Effector memory CD8-positive, alpha-beta T cell (primary cell): ENCODE data around the gene ELK3.

Experiments used
- ATAC-seq: fragments of 150-1000 bp; cut with Tn5 transposase; replicated peaks from 2 replicates; pipeline ENCODE4 v1.10.0; 2021; ENCODE audit warnings: mild to moderate bottlenecking, moderate library complexity
- DNase-seq, 3 experiments: peaks; one replicate each; pipeline ENCODE4 v3.0.0; 2021
- H3K27ac Mint-ChIP-seq, 2 donors: one replicate each; pipeline ENCODE4 v1.8.0; 2022; ENCODE audit warnings: mild to moderate bottlenecking in 2 of 2, mixed read lengths in 2 of 2, moderate library complexity in 2 of 2
- H3K27me3 Mint-ChIP-seq, 2 donors: one replicate each; pipeline ENCODE4 v1.8.0; 2022; ENCODE audit warnings: mixed read lengths in 2 of 2
- H3K36me3 Mint-ChIP-seq: one replicate; pipeline ENCODE4 v1.8.0; 2022; ENCODE audit warnings: mild to moderate bottlenecking, moderate library complexity, mixed read lengths; ENCODE audit not compliant: insufficient read depth
- H3K4me1 Mint-ChIP-seq, 2 donors: one replicate each; pipeline ENCODE4 v1.8.0; 2022; ENCODE audit warnings: low read depth in 2 of 2, mixed read lengths in 2 of 2
- H3K4me3 Mint-ChIP-seq, 2 donors: one replicate each; pipeline ENCODE4 v1.8.0; 2022; ENCODE audit warnings: mild to moderate bottlenecking in 2 of 2, mixed read lengths in 2 of 2, moderate library complexity in 2 of 2
- H3K9me3 Mint-ChIP-seq, 2 donors: one replicate each; pipeline ENCODE4 v1.8.0; 2022; ENCODE audit warnings: mixed read lengths in 2 of 2

Gene ELK3

DNA sequence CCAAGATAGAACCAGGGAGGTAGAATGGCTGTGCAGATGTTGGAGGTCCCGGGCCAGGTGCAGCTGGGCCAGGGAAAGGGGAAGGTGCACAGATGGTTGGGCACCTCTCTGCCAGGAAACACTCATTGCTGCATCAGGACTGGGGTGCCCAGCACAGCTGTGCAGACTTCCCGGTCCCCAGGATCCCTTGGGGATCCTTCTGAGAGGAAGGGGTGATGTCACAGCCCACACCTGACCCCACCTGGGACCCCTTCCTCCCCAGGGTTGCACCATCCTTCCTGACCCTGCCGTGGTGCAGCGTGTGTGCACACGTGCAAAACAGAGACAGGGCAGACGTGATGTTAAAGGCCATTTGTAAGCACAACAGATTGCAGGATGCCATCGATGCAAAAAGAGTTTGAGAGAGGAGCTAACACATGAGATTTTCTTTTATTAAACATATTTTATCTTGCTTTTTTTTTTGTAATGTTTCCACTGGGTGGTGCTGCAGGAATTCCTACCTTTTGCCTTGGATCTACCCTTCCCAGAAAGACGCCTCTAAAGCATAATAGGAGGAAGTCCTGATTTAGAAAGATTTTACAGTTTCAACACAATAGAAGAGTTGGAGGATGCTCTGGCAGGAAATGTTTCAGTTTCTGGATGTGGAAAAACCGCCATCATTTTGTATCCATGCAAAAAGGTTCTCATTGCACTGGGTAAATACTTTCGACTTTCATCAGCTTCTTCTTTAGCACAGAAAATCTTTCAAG lies 14.8 kb downstream of the ELK3 start:
- H3K27me3 Mint-ChIP-seq = no peaks in the 10 kb centered on the region
- H3K9me3 Mint-ChIP-seq = no peaks in the 10 kb centered on the region
- peaks cover 65 to 68% of the 10 kb centered on the region in 2 donors for H3K4me1 Mint-ChIP-seq
- H3K27ac Mint-ChIP-seq = peak overlapping the region in 1 of 2 donors; percentile 89
- ATAC-seq (no peak), DNase-seq (no peak)
- H3K4me3 Mint-ChIP-seq = peak overlapping the region in 1 of 2 donors; percentile 54
- peaks cover 40% of the 10 kb centered on the region for H3K36me3 Mint-ChIP-seq

DNA sequence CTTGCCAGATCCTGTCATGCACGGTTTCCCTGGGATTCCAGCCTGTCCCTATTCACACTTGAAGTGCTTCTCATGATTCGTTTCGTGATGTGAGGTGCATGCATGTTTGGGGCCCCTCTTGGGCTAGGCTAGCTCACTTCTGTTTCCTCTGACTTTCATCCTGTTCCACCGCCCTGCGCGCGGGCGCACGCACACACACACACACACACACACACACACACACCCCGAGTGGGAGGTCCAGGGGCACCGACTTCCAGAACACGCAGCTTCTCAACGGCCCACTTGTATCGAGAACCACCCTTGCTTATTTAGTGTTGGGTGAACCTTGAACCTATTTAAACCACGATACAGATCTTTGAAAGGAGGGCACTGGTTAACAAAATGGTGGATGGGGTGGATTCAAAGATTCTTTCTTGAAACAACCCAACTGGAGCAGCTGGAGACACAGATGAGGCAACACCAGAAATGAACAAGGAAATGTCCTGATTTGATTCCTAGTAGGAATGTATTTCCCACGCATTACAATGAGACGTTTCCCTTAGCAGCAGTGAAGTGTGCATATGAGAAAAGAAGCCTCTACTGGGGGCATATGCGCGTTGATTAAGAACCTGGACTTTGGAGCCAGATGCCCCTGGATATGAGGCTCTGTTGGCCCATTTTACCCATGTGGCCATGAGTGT lies 16.3 kb downstream of the ELK3 start:
- peak overlapping the region; percentile 39 to 89 for H3K27ac Mint-ChIP-seq
- H3K4me1 Mint-ChIP-seq = peaks cover 60 to 62% of the 10 kb centered on the region in 2 donors
- ATAC-seq = no peak
- H3K36me3 Mint-ChIP-seq = peaks cover 41% of the 10 kb centered on the region
- peak overlapping the region; percentile 28 to 58 for H3K4me3 Mint-ChIP-seq
- no peaks in the 10 kb centered on the region for H3K9me3 Mint-ChIP-seq
- DNase-seq = no peak
- no peaks in the 10 kb centered on the region for H3K27me3 Mint-ChIP-seq

DNA sequence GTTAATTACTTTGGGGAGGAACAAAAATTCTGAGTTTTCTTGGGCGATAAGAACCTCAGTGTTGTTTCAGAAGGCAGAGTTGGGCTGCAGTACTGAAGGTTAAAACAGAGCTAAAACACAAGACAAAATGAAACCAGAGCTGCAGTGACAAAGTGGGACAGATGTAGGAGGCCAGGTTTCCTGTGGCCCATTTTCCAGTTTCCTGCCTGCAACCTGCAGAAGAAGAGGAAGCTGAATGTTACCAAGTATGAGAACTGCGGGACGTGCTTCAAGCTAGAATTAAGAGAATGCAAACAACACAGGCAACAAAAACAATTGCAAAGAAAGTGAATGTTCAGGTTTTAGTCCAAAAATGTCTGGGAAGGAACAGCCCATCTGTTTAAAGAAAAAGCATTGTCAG lies 17.8 kb downstream of the ELK3 start:
- peak overlapping the region; percentile 46 to 85 for H3K27ac Mint-ChIP-seq
- peak; percentile 51 for ATAC-seq
- no peak for DNase-seq
- no peaks in the 10 kb centered on the region for H3K9me3 Mint-ChIP-seq
- no peaks in the 10 kb centered on the region for H3K27me3 Mint-ChIP-seq
- peaks cover 46 to 55% of the 10 kb centered on the region in 2 donors for H3K4me1 Mint-ChIP-seq
- peak overlapping the region; percentile 57 to 63 for H3K4me3 Mint-ChIP-seq
- peaks cover 38% of the 10 kb centered on the region for H3K36me3 Mint-ChIP-seq

DNA sequence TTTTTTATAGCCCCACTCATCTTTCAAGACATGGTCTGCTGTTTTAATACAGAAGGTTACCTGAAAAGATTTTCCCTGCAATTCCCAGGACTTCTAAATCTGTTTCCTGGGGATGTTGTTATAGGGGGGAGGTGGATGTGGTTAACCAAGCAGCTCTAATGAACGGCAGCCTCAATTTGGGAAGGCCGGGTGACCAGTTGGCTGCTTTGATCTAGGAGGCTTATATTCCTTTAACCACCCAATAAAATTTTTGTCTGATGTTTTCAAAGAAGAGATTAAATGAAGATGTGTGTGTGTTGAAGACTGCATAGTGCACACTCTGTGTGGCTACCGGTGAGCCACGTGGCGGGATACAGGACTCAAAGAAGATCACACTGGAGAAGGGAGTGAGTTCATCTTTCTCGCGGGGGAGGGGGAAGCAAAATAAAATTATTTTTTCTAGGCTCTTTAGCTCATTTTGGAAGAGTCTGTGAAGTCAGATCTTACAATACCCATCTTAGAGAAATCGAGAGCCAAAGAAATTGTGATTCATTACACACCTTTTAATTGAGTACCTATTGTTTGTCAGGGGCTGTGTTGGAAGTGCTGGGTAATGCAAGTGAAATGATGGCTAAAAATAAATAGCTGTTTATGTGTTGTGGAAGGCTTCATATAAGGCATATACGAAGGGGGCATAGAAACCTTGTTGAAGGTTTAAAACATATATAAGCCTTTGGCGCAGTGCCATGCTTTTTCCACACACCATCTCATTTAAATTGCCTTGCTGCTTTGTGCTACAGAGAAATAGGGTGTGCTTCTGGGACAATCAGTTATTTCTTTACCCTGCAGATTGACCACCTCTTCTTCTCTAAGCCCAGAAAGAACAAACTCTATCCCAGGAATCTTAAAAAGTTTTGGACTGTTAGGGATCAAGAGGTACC lies 18.5 kb downstream of the ELK3 start:
- H3K4me3 Mint-ChIP-seq = peak overlapping the region; percentile 57 to 63
- peaks cover 44 to 51% of the 10 kb centered on the region in 2 donors for H3K4me1 Mint-ChIP-seq
- no peak for ATAC-seq
- peak overlapping the region; percentile 46 to 85 for H3K27ac Mint-ChIP-seq
- H3K9me3 Mint-ChIP-seq = no peaks in the 10 kb centered on the region
- DNase-seq = no peak
- H3K36me3 Mint-ChIP-seq = peaks cover 41% of the 10 kb centered on the region
- H3K27me3 Mint-ChIP-seq = no peaks in the 10 kb centered on the region

DNA sequence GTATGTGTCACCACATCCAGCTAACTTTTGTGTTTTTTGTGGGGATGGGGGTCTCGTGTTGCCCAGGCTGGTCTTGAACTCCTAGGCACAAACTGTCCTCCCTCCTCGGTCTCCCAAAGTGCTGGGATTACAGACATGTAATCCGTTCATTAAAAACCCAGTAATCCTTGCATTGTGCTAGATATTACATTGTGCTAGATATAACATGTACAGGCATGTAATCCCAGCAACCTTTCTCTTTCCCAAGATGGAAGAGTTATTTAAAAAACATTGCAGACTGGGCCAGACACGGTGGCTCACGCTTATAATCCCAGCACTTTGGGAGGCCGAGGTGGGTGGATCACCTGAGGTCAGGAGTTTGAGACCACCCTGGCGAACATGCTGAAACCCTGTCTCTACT lies 19.7 kb downstream of the ELK3 start:
- ATAC-seq (no peak), DNase-seq (no peak)
- no peaks in the 10 kb centered on the region for H3K9me3 Mint-ChIP-seq
- peaks cover 37 to 47% of the 10 kb centered on the region in 2 donors for H3K4me1 Mint-ChIP-seq
- H3K27ac Mint-ChIP-seq = peak overlapping the region; percentile 85 to 88
- no peaks in the 10 kb centered on the region for H3K27me3 Mint-ChIP-seq
- peak overlapping the region in 1 of 2 donors; percentile 63 for H3K4me3 Mint-ChIP-seq
- peaks cover 44% of the 10 kb centered on the region for H3K36me3 Mint-ChIP-seq

DNA sequence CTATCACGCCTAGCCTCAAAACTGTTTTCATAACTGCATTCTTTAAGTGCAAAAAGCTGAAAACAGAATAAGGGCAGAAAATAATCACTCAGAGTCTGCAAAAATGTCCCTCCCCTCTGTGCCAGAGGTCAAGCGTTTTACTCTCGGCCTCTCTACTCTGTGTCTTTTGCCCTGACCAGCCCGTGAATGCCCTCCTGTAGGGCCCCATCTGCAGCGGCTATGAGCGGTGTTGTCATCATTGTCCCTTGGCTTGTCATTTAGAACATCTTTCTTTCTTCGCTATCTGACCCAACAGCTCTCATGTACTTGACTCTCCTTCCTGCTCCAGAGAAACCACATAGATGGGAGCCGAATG lies 21.7 kb downstream of the ELK3 start:
- DNase-seq = no peak
- peak overlapping the region in 1 of 2 donors; percentile 80 for H3K27ac Mint-ChIP-seq
- H3K36me3 Mint-ChIP-seq = peaks cover 40% of the 10 kb centered on the region
- H3K27me3 Mint-ChIP-seq = no peaks in the 10 kb centered on the region
- no peaks in the 10 kb centered on the region for H3K9me3 Mint-ChIP-seq
- ATAC-seq = no peak
- no peak overlapping the region for H3K4me3 Mint-ChIP-seq
- peaks cover 27 to 48% of the 10 kb centered on the region in 2 donors for H3K4me1 Mint-ChIP-seq

DNA sequence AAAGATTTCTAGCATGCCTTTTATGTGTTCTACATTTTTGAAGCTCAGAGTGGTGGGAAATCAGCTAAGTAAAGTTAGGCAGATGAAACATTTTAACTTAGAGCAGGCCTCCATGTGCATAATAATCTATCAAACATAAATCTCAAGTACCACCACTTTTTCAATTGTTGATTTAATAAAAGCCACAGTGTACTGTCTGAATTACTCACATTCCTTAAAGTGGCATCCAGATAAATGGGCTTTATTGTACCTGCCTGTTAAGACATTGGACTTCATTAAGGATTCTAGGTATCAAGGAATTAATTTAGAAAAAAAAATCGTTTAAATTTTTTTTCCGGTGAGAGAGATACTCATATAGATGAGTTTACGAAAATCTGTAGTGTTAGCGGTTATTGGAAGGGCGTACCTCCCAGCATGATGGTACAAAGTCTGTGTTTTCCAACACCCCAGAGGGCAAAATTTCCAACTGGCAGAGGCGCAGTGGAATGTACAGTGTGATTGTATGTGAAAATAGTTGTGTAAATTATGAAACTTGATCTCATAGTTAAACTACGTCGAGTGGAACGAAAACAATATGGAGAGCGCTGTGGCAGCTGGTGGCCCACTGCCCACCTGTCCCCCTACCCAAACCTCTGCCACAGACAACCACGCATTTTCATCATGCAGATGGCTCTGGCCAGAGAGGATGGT lies 25.0 kb downstream of the ELK3 start:
- peaks cover 17 to 40% of the 10 kb centered on the region in 2 donors for H3K4me1 Mint-ChIP-seq
- no peaks in the 10 kb centered on the region for H3K27me3 Mint-ChIP-seq
- peak overlapping the region in 1 of 2 donors; percentile 44 for H3K4me3 Mint-ChIP-seq
- no peak for ATAC-seq
- H3K27ac Mint-ChIP-seq = peak overlapping the region in 1 of 2 donors; percentile 88
- no peaks in the 10 kb centered on the region for H3K9me3 Mint-ChIP-seq
- DNase-seq = no peak
- peaks cover 35% of the 10 kb centered on the region for H3K36me3 Mint-ChIP-seq

DNA sequence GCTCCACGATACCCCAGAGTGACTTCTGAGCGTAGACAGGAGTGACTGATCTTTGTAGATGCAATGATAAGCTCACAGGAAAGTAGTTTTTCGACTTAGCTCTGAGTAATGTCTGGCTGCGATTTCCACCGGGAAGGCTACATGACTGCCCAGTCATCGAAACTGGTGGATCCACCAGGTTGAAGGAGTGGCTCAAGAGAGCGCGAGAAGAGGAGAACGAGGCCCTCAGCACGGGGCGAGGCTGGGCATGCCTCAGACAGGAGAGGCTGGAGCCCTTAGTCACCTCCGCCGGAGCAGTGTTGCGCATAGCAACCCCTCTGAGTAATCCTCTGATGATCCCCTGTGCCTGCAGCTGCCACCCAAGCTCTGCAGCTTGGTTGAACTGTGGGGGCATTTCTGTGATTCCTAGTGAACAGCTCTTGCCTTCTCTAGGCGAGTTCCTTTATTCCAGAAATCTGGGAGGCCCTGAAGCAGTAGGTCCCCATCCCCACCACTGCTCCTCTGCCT lies 25.6 kb downstream of the ELK3 start:
- ATAC-seq = peak; percentile 35
- Mint-ChIP-seq H3K27ac (peak overlapping the region in 1 of 2 donors; percentile 88), H3K4me1 (peaks cover 17 to 39% of the 10 kb centered on the region in 2 donors)

DNA sequence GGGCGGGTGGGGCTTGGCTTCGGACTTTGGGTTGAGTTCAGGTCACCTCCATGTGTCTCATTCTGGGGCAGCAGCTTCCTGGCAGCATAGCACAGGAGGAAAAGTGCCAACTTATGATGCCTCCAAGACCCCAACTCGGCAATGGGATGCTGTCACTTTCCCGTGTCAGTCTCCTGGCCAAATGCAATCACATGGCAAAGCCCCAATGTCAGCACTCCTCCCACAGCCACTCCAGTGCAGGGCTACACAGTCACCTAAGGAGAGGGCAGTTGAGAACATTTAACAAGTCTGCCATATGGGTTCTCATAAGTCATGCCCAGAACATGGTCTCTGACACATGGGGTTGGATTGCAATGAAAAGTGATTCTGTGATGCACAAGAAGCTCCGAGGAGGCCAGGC lies 26.7 kb downstream of the ELK3 start:
- peaks cover 43% of the 10 kb centered on the region for H3K36me3 Mint-ChIP-seq
- peaks cover 10 to 33% of the 10 kb centered on the region in 2 donors for H3K4me1 Mint-ChIP-seq
- peak overlapping the region in 1 of 2 donors; percentile 88 for H3K27ac Mint-ChIP-seq
- no peak for DNase-seq
- H3K27me3 Mint-ChIP-seq = no peaks in the 10 kb centered on the region
- no peak for ATAC-seq
- H3K4me3 Mint-ChIP-seq = no peak overlapping the region
- no peaks in the 10 kb centered on the region for H3K9me3 Mint-ChIP-seq

More for the DNA sequence above, 25.6 kb downstream of the ELK3 start:
- Mint-ChIP-seq H3K27me3 (no peaks in the 10 kb centered on the region), H3K9me3 (no peaks in the 10 kb centered on the region), H3K4me3 (peak overlapping the region in 1 of 2 donors; percentile 44), H3K36me3 (peaks cover 40% of the 10 kb centered on the region)
- DNase-seq = no peak

DNA sequence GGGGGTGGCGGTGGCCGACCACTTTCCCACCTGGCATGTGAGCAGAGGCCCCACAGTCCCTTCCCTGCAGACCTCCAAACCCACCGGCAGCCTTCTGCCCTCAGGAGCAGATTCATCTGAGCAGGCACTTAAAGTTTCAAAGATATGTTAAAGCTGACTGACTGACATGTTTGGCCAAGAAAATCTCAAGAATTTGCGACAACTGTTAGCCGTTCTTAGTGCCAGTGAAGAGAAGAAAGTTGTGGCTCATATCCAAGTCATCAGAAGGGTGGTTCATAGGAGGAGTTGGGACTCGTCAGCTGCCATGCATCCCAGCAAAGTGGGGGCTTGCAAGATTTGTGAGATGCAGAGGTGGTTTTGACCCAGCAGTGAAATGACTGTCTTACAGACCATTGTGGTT lies 27.2 kb downstream of the ELK3 start:
- no peak for ATAC-seq
- no peaks in the 10 kb centered on the region for H3K27me3 Mint-ChIP-seq
- no peak for DNase-seq
- no peak overlapping the region for H3K4me3 Mint-ChIP-seq
- peaks cover 12 to 32% of the 10 kb centered on the region in 2 donors for H3K4me1 Mint-ChIP-seq
- peak overlapping the region; percentile 41 to 56 for H3K27ac Mint-ChIP-seq
- H3K36me3 Mint-ChIP-seq = peaks cover 44% of the 10 kb centered on the region
- no peaks in the 10 kb centered on the region for H3K9me3 Mint-ChIP-seq

DNA sequence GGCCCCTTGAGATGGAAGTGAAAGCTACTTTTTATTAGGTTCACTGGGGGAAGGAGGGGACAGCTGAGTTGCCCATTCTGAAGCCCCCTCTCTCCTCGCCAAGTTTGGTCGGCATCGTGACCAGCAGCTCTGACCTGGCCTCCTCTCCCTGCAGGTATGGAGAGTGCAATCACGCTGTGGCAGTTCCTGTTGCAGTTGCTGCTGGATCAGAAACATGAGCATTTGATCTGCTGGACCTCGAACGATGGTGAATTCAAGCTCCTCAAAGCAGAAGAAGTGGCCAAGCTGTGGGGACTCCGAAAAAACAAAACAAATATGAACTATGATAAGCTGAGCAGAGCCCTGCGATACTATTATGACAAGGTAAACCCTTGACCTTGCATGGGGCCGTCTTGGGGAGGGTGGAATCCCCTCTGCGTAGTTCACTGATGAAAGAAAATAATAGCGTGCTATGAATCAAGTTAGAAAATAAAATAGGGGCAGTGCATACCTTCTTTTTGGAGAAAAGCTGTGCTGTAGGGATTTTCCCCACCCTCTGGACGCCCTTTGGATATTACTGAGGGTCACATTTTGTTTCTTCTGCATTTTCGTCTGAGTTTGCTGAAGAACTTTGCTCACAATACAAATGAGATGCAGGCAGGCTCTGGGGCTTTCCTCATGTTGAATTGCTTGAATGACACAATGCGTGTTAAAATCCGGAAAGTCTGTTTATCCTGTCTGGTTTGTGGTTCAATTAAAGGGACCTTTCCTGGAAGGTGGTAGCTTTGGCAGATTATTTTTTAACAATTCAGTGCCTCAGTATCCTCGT lies 29.4 kb downstream of the ELK3 start:
- DNase-seq (no peak), ATAC-seq (peak; percentile 21)
- no peaks in the 10 kb centered on the region for H3K27me3 Mint-ChIP-seq
- no peak overlapping the region for H3K4me3 Mint-ChIP-seq
- no peaks in the 10 kb centered on the region for H3K9me3 Mint-ChIP-seq
- H3K36me3 Mint-ChIP-seq = peaks cover 53% of the 10 kb centered on the region
- peak overlapping the region in 1 of 2 donors; percentile 69 for H3K27ac Mint-ChIP-seq
- peaks cover 28 to 39% of the 10 kb centered on the region in 2 donors for H3K4me1 Mint-ChIP-seq

DNA sequence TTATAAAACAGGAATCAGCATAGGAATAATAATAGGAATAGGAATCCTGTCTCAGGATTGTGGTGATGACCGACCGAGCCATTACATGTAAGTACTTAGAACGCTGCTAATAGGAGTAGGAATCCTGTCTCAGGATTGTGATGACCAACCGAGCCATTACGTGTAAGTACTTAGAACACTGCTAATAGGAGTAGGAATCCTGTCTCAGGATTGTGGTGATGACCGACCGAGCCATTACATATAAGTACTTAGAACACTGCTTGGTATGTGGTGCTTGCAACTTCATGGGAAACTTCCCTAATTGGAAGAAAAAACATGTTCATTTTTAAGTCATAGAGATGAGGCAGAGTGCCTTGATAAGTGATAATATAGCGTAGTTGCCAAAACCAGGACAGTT lies 30.0 kb downstream of the ELK3 start:
- Mint-ChIP-seq H3K36me3 (peaks cover 51% of the 10 kb centered on the region), H3K4me1 (peaks cover 28 to 37% of the 10 kb centered on the region in 2 donors), H3K27me3 (no peaks in the 10 kb centered on the region), H3K27ac (peak overlapping the region in 1 of 2 donors; percentile 69), H3K4me3 (no peak overlapping the region), H3K9me3 (no peaks in the 10 kb centered on the region)
- no peak for ATAC-seq
- no peak for DNase-seq
